GM18508 (cell line): Measurements from ENCODE around the gene SARDH.

ENCODE experiments used
- ATAC-seq: cut with Tn5 transposase; IDR thresholded peaks from one replicate; pipeline ENCODE4 v1.9.1; 2021; ENCODE audit warnings: moderate number of reproducible peaks; ENCODE audit not compliant: insufficient read depth, unreplicated experiment

SARDH gene

GRCh38 chr9:133707065-133707762 lies 30.9 kb downstream of the SARDH start:
- no peak for ATAC-seq

GRCh38 chr9:133706307-133707050 lies 31.7 kb downstream of the SARDH start:
- ATAC-seq, result no peak

- no peak for ATAC-seq
These were observed 32.6 kb downstream of the SARDH start for GRCh38 chr9:133705576-133705975.

GRCh38 chr9:133704711-133705181 lies 33.4 kb downstream of the SARDH start:
- no peak for ATAC-seq

GRCh38 chr9:133703591-133704399 lies 34.4 kb downstream of the SARDH start:
- no peak for ATAC-seq

GRCh38 chr9:133702798-133703590 lies 35.2 kb downstream of the SARDH start:
- no peak for ATAC-seq

GRCh38 chr9:133701981-133702797 lies 36.0 kb downstream of the SARDH start:
- no peak for ATAC-seq

- no peak for ATAC-seq
These were observed 36.7 kb downstream of the SARDH start for GRCh38 chr9:133701321-133701980.

GRCh38 chr9:133700819-133701320 lies 37.3 kb downstream of the SARDH start:
- no peak for ATAC-seq

- no peak for ATAC-seq
These were observed 38.6 kb downstream of the SARDH start for GRCh38 chr9:133699546-133699945.

- no peak for ATAC-seq
These were observed 42.1 kb downstream of the SARDH start for GRCh38 chr9:133696071-133696472.

- ATAC-seq, result no peak
These were observed 43.5 kb downstream of the SARDH start for GRCh38 chr9:133694686-133695085.

GRCh38 chr9:133693703-133694529 lies 44.2 kb downstream of the SARDH start:
- no peak for ATAC-seq

GRCh38 chr9:133693116-133693515 lies 45.0 kb downstream of the SARDH start:
- no peak for ATAC-seq

GRCh38 chr9:133692364-133692985 lies 45.7 kb downstream of the SARDH start:
- ATAC-seq, result no peak

GRCh38 chr9:133691626-133692363 lies 46.4 kb downstream of the SARDH start:
- ATAC-seq, result no peak

GRCh38 chr9:133691191-133691590 lies 47.0 kb downstream of the SARDH start:
- no peak for ATAC-seq
